Testis (tissue), 3 donors: ENCODE measurements around the gene ZNF146. TPM values are rescaled to one million over a fixed set of nuclear protein-coding genes. Genes with fewer than 3 reads are reported as not detected.

Experiments
- DNase-seq: peaks from one replicate; pipeline ENCODE4 v3.0.0-alpha.2; 2019
- H3K27ac ChIP-seq, 2 donors: fragments of 200-600 bp; sonication (generic); one replicate each; pipeline ENCODE4 v1.5.1; 2019
- H3K27me3 ChIP-seq: fragments of 200-600 bp; sonication (generic); one replicate; pipeline ENCODE4 v1.5.1; 2019
- H3K36me3 ChIP-seq: fragments of 200-600 bp; sonication (generic); one replicate; pipeline ENCODE4 v1.5.1; 2017; ENCODE audit warnings: low read depth; ENCODE audit errors: missing control alignments
- H3K4me1 ChIP-seq: fragments of 200-600 bp; sonication (generic); one replicate; pipeline ENCODE4 v1.5.1; 2019
- H3K4me3 ChIP-seq, 2 donors: fragments of 200-600 bp; sonication (generic); one replicate each; pipeline ENCODE4 v1.5.1; 2017 to 2019
- H3K9me3 ChIP-seq: fragments of 200-600 bp; sonication (generic); one replicate; pipeline ENCODE4 v1.5.1; 2017
- POLR2A ChIP-seq: fragments of 450-650 bp; IDR thresholded peaks from one replicate; pipeline ENCODE4 v1.6.1; 2017; ENCODE audit warnings: antibody characterized with exemption, mild to moderate bottlenecking, moderate library complexity
- WGBS, 2 donors: methylation state at CpG; one replicate each; pipeline ENCODE4 v1.1.5; 2018; 5-methylcytosine and 5-hydroxymethylcytosine counted together
- intact Hi-C: fragments of 100-400 bp; cut with DNase I; formaldehyde crosslinking; loops from one replicate; pipeline ENCODE4 v1.15.1; 2023; ENCODE audit warnings: low total_unique reads
- polyA plus RNA-seq: library from polyadenylated mRNA; stranded (reverse); fragments of 350-450 nt; fragmentation: Illumina TruSeq; extraction: RNeasy Lipid Tissue Mini Kit (QIAGEN cat#74804); gene quantifications from one replicate; pipeline ENCODE4 v1.2.3, GENCODE V29; 2014; ENCODE audit warnings: low read depth, low replicate concordance; ENCODE audit not compliant: insufficient read depth
- total RNA-seq, 2 donors: library from RNA; depleted of rRNA; stranded (reverse); fragments of >200 nt; gene quantifications; one replicate each; pipeline ENCODE4 v1.2.3, GENCODE V29; 2016
- TF ChIP-seq, protein P1 (sequence below), 3 experiments: fragments of 450-650 bp in 2 of 3; fragments of 200-600 bp in 1 of 3; sonication (generic) in 1 of 3; IDR thresholded peaks; one replicate each; pipeline ENCODE4 v1.5.1; 2016 to 2019; ENCODE audit warnings: antibody characterized with exemption in 3 of 3, mild to moderate bottlenecking in 2 of 3, moderate library complexity in 1 of 3

The ZNF146 gene
- total and polyA plus RNA-seq, 3 donors from 2014 or later, result 12.9 to 40.4 (median 37.1) TPM

DNA sequence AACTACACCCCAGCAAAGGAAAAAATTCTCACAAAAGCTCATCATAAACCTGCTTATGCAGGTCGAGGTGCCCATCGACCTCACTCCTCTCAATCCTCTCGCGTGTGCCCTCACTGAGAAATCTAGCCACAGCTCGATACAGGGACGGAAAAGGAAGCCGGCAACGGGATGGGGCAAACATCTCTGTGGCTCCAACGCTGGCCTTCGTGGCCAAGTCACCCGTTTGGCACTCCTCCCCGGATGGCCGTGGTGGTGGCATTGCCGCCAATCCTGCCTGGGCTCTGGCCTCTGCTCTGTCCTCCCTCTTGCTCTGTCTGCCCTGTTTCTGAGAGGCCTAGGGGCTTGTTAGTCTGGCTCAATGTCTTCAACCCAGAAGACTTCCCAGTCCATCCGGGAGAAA is 41.2 kb downstream of the ZNF146 start:
- no peak overlapping the region for H3K4me3 ChIP-seq
- no peak overlapping the region for H3K27ac ChIP-seq
- no peaks in the 10 kb centered on the region for H3K36me3 ChIP-seq
- H3K4me1 ChIP-seq, result no peaks in the 10 kb centered on the region
- H3K9me3 ChIP-seq, result no peaks in the 10 kb centered on the region
- H3K27me3 ChIP-seq, result no peaks in the 10 kb centered on the region
- TF ChIP-seq, protein P1, sequence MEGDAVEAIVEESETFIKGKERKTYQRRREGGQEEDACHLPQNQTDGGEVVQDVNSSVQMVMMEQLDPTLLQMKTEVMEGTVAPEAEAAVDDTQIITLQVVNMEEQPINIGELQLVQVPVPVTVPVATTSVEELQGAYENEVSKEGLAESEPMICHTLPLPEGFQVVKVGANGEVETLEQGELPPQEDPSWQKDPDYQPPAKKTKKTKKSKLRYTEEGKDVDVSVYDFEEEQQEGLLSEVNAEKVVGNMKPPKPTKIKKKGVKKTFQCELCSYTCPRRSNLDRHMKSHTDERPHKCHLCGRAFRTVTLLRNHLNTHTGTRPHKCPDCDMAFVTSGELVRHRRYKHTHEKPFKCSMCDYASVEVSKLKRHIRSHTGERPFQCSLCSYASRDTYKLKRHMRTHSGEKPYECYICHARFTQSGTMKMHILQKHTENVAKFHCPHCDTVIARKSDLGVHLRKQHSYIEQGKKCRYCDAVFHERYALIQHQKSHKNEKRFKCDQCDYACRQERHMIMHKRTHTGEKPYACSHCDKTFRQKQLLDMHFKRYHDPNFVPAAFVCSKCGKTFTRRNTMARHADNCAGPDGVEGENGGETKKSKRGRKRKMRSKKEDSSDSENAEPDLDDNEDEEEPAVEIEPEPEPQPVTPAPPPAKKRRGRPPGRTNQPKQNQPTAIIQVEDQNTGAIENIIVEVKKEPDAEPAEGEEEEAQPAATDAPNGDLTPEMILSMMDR (IDR thresholded peaks at IDR 0.05), result no peak
- no peak for TF ChIP-seq POLR2A
- intact Hi-C loops, result no loop called here
- 78 to 79% methylated on average over 10 to 15 of the region's 15 CpGs for WGBS, 2 donors
- no peak for DNase-seq

GRCh38 chr19:36256853-36257519 is 42.1 kb downstream of the ZNF146 start:
- H3K9me3 ChIP-seq, result no peaks in the 10 kb centered on the region
- H3K27ac ChIP-seq, result no peak overlapping the region
- no peak for DNase-seq
- H3K27me3 ChIP-seq, result no peaks in the 10 kb centered on the region
- no peaks in the 10 kb centered on the region for H3K4me1 ChIP-seq
- H3K4me3 ChIP-seq, result peak overlapping the region; percentile 24 to 66
- TF ChIP-seq, protein P1 (IDR thresholded peaks at IDR 0.05), result no peak
- TF ChIP-seq POLR2A, result no peak
- intact Hi-C loops, result no loop called here
- 53 to 64% methylated on average over 22 to 42 of the region's 42 CpGs for WGBS, 2 donors
- no peaks in the 10 kb centered on the region for H3K36me3 ChIP-seq

DNA sequence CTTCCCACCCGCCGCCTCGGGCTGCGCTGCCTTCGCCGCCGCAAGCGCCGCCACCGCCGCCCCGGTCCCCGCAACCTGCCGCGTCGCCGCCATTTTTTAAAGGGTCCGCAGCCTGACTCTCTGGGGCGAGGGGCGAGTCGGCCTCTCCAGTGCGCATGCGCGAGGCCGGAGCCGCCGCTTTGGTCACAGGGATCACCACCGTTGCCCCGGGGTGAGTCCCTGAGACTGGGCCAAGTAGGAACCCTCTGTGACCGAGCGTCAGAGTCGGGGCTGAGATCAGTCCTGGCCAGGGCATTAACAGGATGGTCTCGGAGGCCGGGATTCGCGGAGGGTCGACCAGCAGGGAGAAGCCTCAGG is 42.6 kb downstream of the ZNF146 start:
- no peaks in the 10 kb centered on the region for H3K27me3 ChIP-seq
- no peaks in the 10 kb centered on the region for H3K4me1 ChIP-seq
- H3K9me3 ChIP-seq, result no peaks in the 10 kb centered on the region
- intact Hi-C loops, result no loop called here
- no peak overlapping the region for H3K27ac ChIP-seq
- peak; percentile 53 for DNase-seq
- H3K36me3 ChIP-seq, result no peaks in the 10 kb centered on the region
- H3K4me3 ChIP-seq, result peak overlapping the region; percentile 24 to 66
- whole genome bisulfite sequencing, 2 donors, result 0 to 12% methylated on average over 1 to 37 of the region's 37 CpGs
- TF ChIP-seq POLR2A, result no peak
- TF ChIP-seq, protein P1 (IDR thresholded peaks at IDR 0.05), result no peak

DNA sequence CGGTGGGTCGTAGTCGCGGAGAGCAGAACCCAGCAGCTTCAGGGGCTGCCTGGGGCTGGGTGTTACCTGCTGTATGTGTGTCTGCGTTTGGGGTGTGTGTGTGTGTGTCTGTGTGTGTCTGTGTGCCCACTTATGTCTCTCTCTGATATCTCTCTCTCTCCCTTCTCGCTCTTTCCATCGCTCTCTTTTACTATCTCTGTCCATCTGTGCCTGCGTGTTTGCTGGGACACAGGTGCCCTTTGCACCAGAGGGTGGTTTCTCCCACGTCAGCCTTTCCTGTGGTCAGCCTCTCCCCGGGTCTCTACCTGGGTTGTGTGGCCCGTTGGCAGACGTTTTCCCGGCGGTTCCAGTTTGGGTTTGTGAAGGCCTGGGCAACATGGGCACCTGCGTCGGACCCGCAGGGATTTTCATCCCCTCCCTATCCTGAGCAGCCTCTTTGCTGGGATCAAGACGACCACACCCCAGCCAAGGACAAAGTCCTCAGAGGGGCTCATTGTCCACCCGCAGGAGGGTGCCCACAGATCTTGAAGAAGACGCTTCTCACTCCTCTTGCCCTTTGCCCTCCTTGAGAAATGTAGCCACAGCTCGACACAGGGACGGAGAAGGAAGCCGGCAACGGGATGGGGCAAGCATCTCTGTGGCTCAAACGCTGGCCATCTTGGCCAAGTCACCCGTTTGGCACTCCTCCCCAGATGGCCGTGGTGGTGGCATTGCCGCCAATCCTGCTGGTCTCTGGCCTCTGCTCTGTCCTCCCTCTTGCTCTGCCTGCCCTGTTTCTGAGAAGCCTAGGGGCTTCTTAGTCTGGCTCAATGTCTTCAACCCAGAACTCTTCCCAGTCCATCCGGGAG is 43.3 kb downstream of the ZNF146 start:
- Histone ChIP-seq H3K4me3 (peak overlapping the region in 1 of 2 donors; percentile 66), H3K27me3 (no peaks in the 10 kb centered on the region), H3K4me1 (no peaks in the 10 kb centered on the region), H3K9me3 (no peaks in the 10 kb centered on the region), H3K27ac (no peak overlapping the region), H3K36me3 (no peaks in the 10 kb centered on the region)
- TF ChIP-seq POLR2A, result no peak
- DNase-seq, result no peak
- intact Hi-C loops, result no loop called here
- WGBS, 2 donors, result 67 to 74% methylated on average over 29 of the region's 29 CpGs

DNA sequence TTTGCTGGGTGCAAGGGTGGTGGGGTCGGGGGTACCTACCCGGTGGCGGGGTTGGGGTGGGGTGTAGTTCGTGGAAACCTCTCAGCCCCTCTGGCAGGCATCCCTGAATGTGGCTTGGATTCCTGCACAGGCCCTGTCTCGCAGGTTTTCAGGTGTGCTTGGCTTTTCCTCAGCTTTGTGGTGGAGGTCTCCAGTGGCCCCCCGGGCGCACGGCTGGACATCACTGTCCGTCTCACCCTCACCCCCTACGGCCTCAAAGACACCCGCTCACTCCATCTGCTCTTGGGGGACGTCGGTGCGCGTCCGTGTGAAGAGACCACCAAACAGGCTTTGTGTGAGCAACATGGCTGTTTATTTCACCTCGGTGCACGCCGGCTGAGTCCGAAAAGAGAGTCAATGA is 44.3 kb downstream of the ZNF146 start:
- 92 to 93% methylated on average over 20 of the region's 20 CpGs for WGBS, 2 donors
- no peak overlapping the region for H3K27ac ChIP-seq
- H3K9me3 ChIP-seq, result no peaks in the 10 kb centered on the region
- H3K4me3 ChIP-seq, result no peak overlapping the region
- no peaks in the 10 kb centered on the region for H3K4me1 ChIP-seq
- no peak for DNase-seq
- intact Hi-C loops, result no loop called here
- no peak for TF ChIP-seq POLR2A
- TF ChIP-seq, protein P1 (IDR thresholded peaks at IDR 0.05), result no peak
- no peaks in the 10 kb centered on the region for H3K36me3 ChIP-seq
- H3K27me3 ChIP-seq, result no peaks in the 10 kb centered on the region
